SKM-1 (cell line): ENCODE results near the gene MSL3.

ENCODE experiments used
- DNase-seq: peaks from one replicate; lab custom pipeline; 2025; ENCODE audit not compliant: unreplicated experiment; lab: John Stamatoyannopoulos, UW

MSL3 gene

GRCh38 chrX:11757719-11758399, at the start of gene MSL3:
Gene MSL3, plus strand, starts transcription at chrX:11758237. Its CDS starts 27 bp downstream, at chrX:11758264.
- peak; percentile 12 for DNase-seq

GRCh38 chrX:11722304-11722703, 35.7 kb upstream of the MSL3 start:
- no peak for DNase-seq

- peak; percentile 0 for DNase-seq
Measured at GRCh38 chrX:11724122-11725017, 33.7 kb upstream of the MSL3 start.

GRCh38 chrX:11725631-11726442, 32.2 kb upstream of the MSL3 start:
- no peak for DNase-seq

GRCh38 chrX:11728556-11728955, 29.5 kb upstream of the MSL3 start:
- DNase-seq = no peak

GRCh38 chrX:11733614-11734013, 24.4 kb upstream of the MSL3 start:
- no peak for DNase-seq

GRCh38 chrX:11739776-11740175, 18.3 kb upstream of the MSL3 start:
- DNase-seq = no peak

- no peak for DNase-seq
Measured at GRCh38 chrX:11740794-11741193, 17.2 kb upstream of the MSL3 start.

GRCh38 chrX:11741574-11741973, 16.5 kb upstream of the MSL3 start:
- no peak for DNase-seq

GRCh38 chrX:11745881-11746280, 12.2 kb upstream of the MSL3 start:
- no peak for DNase-seq

- DNase-seq = peak; percentile 1
Measured at GRCh38 chrX:11750046-11750445, 8.0 kb upstream of the MSL3 start.

GRCh38 chrX:11750694-11751093, 7.3 kb upstream of the MSL3 start:
- DNase-seq = no peak

GRCh38 chrX:11751261-11751660, 6.8 kb upstream of the MSL3 start:
- DNase-seq = no peak

- no peak for DNase-seq
Measured at GRCh38 chrX:11753668-11754067, 4.4 kb upstream of the MSL3 start.

- DNase-seq = no peak
Measured at GRCh38 chrX:11754958-11755645, 2.9 kb upstream of the MSL3 start.

- no peak for DNase-seq
Measured at GRCh38 chrX:11755724-11756123, 2.3 kb upstream of the MSL3 start.

- no peak for DNase-seq
Measured at GRCh38 chrX:11756354-11757318, 1.4 kb upstream of the MSL3 start.

- DNase-seq = no peak
Measured at GRCh38 chrX:11757397-11757718, 679 bp upstream of the MSL3 start.

- DNase-seq = peak; percentile 17
Measured at GRCh38 chrX:11758400-11759171, 549 bp downstream of the MSL3 start.
